HEK293 (cell line): Measurements from ENCODE around the gene MACO1.
A peak's percentile ranks its signal among the peaks of the same experiment; 100 is the strongest.

Source experiments
- EGR2 ChIP-seq: fragments of 450-650 bp; formaldehyde crosslinking; IDR thresholded peaks from 2 replicates; pipeline ENCODE4 v1.5.1; 2016; ENCODE audit warnings: low read depth, missing biosample characterization, missing genetic modification characterization
- GLIS1 ChIP-seq: fragments of 450-650 bp; formaldehyde crosslinking; IDR thresholded peaks from 2 replicates; pipeline ENCODE4 v1.5.1; 2016; ENCODE audit warnings: missing biosample characterization, missing genetic modification characterization
- OSR2 ChIP-seq: fragments of 450-650 bp; formaldehyde crosslinking; IDR thresholded peaks from 2 replicates; pipeline ENCODE4 v1.5.1; 2016; ENCODE audit warnings: missing biosample characterization, missing genetic modification characterization
- SP3 ChIP-seq: fragments of 450-650 bp; formaldehyde crosslinking; IDR thresholded peaks from 2 replicates; pipeline ENCODE4 v1.5.1; 2016; ENCODE audit warnings: missing biosample characterization, missing genetic modification characterization
- WT1 ChIP-seq: fragments of 450-650 bp; formaldehyde crosslinking; IDR thresholded peaks from 2 replicates; pipeline ENCODE4 v1.5.1; 2016; ENCODE audit warnings: missing biosample characterization, missing genetic modification characterization
- ZBTB48 ChIP-seq: fragments of 450-650 bp; formaldehyde crosslinking; IDR thresholded peaks from 2 replicates; pipeline ENCODE4 v1.5.1; 2016; ENCODE audit warnings: missing biosample characterization, missing genetic modification characterization
- ZFP37 ChIP-seq: fragments of 450-650 bp; formaldehyde crosslinking; IDR thresholded peaks from 2 replicates; pipeline ENCODE4 v1.5.1; 2016; ENCODE audit warnings: missing biosample characterization, missing genetic modification characterization
- ZFP69B ChIP-seq: fragments of 450-650 bp; formaldehyde crosslinking; IDR thresholded peaks from 2 replicates; pipeline ENCODE4 v1.5.1; 2016; ENCODE audit warnings: missing biosample characterization, missing genetic modification characterization
- ZNF354C ChIP-seq: fragments of 450-650 bp; formaldehyde crosslinking; IDR thresholded peaks from 2 replicates; pipeline ENCODE4 v1.5.1; 2016; ENCODE audit warnings: missing biosample characterization, missing genetic modification characterization, low read depth, borderline replicate concordance
- ZNF394 ChIP-seq: fragments of 450-650 bp; formaldehyde crosslinking; IDR thresholded peaks from 2 replicates; pipeline ENCODE4 v1.5.1; 2016; ENCODE audit warnings: missing biosample characterization, missing genetic modification characterization, mild to moderate bottlenecking, moderate library complexity, borderline replicate concordance
- TF ChIP-seq, protein P1 (sequence below): fragments of 450-650 bp; formaldehyde crosslinking; IDR thresholded peaks from 2 replicates; pipeline ENCODE4 v1.5.1; 2017; ENCODE audit warnings: missing biosample characterization, missing genetic modification characterization
- TF ChIP-seq, protein P2 (sequence below): fragments of 450-650 bp; formaldehyde crosslinking; IDR thresholded peaks from 2 replicates; pipeline ENCODE4 v1.5.1; 2016; ENCODE audit warnings: missing biosample characterization, missing genetic modification characterization

MACO1 gene

DNA sequence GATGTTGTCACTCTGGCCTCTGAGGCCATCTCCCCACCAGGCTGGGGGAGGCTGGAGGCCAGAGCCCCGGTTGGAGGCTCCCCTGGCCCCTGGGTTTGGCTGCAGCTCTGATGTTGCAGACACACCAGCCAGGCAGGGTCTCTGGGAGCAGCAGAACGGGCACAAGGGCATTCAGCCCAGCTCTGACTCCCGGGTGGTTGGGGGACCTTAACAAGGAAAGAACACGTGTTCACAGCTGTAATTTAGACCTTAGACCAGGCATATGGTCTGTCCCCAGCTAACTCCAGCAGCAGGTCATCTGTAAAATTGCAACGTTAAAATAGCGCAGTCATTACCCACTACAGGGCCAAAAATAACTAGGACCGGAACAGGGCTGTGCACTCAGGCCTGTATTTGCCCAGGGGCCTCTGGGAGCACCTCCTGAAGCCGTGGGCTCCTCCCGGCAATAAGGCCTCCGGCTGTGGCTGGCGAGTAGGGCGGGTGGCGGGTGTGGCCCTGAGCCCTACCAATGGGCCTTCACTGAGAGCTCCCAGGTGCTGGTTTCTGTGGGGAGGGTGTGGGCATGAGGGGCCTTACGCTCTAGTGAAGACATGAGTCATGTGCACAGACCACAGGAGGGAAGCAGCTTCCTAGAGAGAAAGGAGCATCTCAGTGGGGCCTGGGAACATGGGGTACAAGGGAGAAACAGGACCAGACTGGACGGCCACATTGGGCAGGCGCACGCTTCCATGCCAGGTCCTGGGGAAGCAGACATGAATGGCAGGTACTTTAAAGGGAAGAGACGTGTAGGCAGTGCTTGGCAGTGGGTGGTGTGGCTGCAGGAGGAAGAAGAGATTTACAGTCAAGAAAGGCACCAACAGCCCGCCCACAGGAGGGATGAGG, 118.8 kb downstream of the MACO1 start (continued):
- TF ChIP-seq, protein P1, sequence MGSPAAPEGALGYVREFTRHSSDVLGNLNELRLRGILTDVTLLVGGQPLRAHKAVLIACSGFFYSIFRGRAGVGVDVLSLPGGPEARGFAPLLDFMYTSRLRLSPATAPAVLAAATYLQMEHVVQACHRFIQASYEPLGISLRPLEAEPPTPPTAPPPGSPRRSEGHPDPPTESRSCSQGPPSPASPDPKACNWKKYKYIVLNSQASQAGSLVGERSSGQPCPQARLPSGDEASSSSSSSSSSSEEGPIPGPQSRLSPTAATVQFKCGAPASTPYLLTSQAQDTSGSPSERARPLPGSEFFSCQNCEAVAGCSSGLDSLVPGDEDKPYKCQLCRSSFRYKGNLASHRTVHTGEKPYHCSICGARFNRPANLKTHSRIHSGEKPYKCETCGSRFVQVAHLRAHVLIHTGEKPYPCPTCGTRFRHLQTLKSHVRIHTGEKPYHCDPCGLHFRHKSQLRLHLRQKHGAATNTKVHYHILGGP (tag by site-specific recombination), result peak; percentile 62; the same call in 1 of the 2 replicates
- TF ChIP-seq EGR2 (tag by site-specific recombination) (peak; percentile 96), OSR2 (tag by site-specific recombination) (peak; percentile 43; the same call in 1 of the 2 replicates), SP3 (peak; percentile 48), WT1 (tag by site-specific recombination) (peak; percentile 38; the same call in 1 of the 2 replicates), ZNF354C (tag by site-specific recombination) (no peak), ZFP37 (tag by site-specific recombination) (0 out of 2 replicates have a peak, but pooled peaks have one; percentile 50), ZFP69B (tag by site-specific recombination) (0 out of 2 replicates have a peak, but pooled peaks have one; percentile 27), GLIS1 (tag by site-specific recombination) (peak; percentile 57), ZBTB48 (tag by site-specific recombination) (peak; percentile 61; the same call in 1 of the 2 replicates), ZNF394 (tag by site-specific recombination) (peak; percentile 63; the same call in 1 of the 2 replicates)
- TF ChIP-seq, protein P2, sequence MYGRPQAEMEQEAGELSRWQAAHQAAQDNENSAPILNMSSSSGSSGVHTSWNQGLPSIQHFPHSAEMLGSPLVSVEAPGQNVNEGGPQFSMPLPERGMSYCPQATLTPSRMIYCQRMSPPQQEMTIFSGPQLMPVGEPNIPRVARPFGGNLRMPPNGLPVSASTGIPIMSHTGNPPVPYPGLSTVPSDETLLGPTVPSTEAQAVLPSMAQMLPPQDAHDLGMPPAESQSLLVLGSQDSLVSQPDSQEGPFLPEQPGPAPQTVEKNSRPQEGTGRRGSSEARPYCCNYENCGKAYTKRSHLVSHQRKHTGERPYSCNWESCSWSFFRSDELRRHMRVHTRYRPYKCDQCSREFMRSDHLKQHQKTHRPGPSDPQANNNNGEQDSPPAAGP (tag by site-specific recombination), result peak; percentile 74
